Activated CD4-positive, alpha-beta T cell treated with anti-CD3 and anti-CD28 coated beads, Interleukin-2, Interleukin-4, amounts not matched to agents 100 ng/mL and 50 ng/mL, durations not matched to agents 16 hours and 8 hours (primary cell): ENCODE results near the gene APBA2.
"Not testable (repeated sequence)": the region's sequence is repeated elsewhere in the genome, so short reads cannot be mapped to it uniquely, and the experiment has no call there.

Source experiments
- DNase-seq: peaks from one replicate; pipeline ENCODE4 v3.0.0-alpha.2; 2020; ENCODE audit warnings: low spot score

APBA2 gene

DNA sequence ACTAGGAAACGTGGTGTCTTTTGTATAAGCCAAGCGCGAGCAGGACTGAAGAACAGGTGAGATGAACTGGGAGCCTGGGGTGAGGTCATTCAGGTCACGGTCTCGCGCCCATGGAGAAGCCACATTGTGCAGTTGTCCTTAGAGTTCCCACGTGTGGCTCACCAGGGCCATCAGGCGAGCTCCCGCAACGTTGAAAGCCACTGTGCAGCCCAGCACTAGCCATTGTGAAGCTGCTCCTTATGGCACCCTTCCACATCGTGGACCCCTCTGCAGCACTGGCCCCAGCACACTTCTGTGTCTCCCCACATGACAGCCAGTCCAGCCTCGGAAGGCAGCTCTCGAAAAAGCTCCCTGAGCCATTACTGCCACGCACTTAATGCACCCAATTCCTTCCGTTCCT is 7.6 kb upstream of the APBA2 start:
- no peak for DNase-seq

DNA sequence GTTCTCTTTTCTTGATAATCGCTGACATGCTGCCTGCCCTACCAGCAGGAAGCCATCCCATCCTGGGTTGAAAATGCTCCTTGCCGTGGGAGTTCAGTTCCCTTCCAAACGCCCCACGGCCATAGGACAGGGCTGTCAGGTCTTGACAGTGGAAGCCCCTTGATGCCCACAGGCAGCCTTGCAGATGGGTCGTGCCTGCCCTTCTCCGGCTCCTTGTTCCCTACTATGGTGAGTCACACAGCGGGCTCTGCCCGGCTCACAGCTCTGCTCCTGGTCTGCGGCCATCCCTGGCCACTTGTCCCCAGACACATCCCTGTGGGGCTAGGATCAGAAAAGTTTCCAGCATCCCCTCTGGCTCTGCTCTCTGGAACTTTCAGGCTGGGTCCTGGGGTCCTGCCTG is 6.2 kb upstream of the APBA2 start:
- DNase-seq, result no peak

DNA sequence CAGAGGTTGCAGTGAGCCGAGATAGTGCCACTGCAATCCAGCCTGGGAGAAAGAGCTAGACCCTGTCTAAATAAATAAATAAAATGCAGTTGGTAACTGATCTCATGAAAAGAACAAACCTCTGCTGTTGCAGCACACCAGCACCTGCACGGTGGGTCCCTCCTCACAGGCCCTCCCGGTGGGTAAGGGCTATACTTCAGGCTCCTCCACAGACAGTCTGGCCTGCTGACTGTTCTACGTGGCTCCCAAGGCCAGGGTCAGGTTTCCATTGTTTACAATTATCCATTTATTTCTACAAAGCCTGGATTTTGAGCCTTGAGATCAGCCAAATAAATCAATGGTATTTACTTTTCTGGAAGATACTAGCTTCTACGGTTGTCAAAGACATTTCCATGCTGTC is 5.1 kb upstream of the APBA2 start:
- DNase-seq, result no peak

DNA sequence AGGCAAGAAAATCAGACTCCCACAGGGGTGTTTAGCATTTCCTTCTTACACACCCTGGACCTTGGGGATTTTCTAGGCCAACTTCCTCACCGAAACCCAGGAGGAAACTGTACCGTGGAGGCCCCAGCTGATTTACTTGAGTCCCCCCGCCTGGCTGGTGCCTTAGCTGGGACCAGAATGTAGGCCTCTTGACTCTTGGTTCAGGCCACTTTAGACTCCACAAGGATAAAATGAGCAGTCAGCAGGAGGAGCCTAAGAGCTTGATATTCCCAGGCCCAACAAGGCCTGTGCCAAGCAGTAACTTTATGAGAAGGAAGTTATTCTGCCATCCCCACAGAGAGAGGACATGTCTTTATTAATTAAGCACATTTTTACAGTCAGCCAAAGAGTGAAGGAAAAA is 4.6 kb upstream of the APBA2 start:
- no peak for DNase-seq

DNA sequence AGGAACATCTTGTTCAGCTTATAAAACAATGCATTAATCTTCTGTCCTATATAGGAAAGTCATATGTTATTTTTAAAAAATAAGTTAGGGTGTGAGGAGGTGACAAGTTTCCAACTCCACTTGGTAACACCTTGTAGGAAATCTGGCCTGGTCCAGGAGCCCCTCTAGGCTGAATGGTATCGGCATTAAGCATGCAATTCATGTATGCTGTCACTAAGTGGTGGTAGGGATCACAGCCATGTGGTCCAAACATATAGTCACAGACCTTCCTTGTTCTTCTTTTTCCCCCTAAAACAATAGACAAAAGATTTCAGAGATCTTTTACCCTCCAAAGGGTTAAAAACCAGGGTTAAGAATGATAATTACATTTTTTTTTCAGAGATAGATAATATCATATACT is 4.2 kb upstream of the APBA2 start:
- no peak for DNase-seq

DNA sequence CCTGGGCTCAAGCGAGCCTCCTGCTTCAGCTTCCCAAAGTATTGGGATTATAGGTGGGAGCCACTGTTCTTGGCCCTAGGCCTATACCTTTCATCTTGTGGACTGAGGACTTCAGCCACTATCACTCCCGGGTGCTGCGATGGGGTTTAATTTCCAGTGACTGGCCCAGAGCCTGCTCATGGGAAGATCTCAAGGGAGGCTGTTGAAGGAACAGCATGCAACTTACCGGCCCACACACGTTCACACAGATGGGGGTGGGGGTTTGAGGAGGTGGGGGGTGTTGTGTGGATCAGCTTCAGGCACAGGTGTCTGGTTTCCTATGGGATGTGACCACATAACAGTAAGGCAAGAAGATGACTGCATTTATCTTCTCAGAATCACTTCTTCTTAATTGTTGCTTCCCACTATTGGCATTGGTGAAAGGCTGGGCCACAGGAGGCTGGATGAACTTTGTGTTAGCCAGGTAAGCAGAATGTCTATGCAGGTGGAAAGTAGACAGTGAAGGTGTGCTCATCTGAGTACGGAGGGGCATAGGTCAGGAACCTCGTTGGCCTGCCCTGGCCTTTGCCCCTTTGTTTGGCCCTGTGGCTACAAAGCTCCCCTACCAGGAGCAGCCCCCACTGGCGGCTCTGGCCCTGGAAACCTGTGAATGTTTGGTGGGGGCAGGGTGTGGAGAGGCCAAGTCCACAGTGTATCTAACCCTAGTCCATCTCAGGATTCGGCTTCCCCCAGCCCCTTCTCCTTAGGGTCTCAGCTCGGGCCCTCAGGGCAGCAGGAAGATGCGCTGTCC is 1.4 kb upstream of the APBA2 start:
- no peak for DNase-seq

DNA sequence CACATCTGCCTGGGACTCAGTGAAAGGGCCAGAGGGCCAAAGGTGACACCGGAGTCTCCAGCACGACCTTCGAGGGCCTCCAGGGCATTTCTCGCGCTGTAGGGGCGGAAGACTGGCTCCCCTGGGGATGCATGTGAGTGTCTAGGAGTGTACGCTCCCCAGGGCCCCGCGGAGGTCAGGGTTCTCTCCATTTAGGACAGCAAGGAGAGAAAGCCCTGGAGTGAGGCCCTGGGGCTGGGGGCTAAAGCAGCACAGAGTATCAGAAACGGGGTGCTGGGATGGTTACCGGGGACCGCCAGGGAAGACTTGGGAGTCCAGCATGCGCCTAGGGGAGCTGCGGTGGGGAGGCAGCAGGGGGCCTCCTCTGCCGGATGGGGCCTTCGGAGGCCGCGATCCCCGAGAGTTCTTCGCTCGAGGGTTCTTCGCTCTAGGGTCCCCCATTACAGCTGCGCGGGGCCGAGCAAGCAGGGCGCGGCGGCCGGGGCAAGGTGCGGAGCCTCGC is 595 bp upstream of the APBA2 start:
- no peak for DNase-seq

DNA sequence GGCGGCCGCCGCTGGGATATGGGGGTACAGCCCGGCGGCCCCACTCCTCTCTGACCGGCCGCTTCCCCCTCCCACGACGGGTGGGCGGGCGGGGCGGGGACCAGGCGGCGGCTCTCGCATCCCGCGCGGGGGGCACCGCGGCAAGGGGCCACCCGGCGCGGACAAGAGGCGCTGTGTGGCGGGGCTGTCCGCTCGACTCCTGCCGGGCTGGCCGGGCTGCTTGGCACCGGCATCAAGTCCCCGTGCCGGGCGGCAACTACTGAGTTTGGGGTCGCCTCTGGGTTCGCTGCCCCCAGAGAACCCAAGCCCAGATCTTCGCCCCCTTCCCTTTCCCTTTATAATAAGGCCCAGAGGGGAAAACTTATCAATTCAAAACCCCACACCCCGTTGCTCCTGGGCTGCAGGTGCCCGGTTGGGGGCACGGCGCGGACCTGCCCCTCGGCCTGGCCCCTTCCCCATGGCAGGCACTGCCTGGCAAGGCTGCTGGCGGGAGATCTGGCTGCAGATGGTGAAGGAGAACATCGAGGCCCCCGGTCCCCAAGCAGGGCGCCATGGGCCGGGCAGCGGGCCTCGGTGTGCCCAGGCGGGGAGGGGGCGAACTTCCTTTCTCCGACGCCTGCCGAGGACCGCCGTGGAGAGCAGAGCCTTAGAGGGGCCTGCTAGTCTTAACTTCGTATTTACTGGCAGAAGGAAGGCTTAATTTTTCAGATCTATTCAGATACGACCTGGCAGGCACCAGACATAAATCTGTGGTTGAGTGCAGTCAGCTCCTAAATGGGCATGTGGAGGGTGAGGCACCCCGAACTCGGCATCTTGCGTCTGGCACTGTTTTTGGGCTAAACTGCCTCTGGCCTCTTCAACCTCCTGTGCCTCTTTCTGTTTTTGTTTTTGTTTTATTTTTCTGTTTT is 911 bp downstream of the APBA2 start:
- no peak for DNase-seq

DNA sequence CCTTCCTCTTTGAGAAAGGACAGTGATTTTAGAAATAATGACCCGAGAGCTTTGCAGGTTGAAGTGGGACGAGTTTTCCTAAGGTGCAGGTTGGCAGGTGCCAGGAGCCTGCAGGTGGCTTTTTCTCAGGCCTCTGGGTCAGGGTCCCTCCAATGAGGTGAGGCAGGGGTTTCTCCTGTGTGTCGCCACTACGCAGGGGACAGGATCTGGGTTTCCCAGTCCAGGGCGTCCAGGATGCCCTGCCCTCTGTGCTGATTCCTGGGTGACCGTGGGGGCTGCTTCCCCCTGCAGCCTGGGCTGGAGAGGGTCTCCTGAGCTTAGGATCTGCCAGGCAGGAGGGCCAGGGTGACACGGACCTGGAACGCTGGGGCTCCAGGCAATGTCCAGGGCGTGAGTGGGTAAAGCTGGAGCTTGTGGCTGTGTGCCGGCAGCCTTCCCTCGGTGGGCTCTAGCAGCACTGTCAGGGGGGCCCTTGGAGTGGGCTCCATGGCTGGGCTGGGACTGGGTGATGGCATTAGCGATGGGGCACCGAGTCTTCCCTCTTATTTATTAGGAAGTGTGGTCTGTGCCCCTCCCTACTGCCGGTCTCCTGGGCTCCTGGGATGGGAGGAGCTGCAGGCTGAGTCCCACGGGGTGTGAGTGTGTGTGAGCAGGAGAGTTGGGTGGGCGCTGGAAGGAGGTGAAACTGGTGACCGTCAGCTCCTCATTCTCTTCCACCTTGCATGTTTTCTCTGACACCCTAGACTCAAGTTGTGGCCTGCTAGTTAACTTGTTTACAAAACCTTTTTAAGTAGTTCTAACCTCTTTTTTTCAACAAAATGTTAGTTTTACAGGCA is 1.8 kb downstream of the APBA2 start:
- DNase-seq, result no peak

DNA sequence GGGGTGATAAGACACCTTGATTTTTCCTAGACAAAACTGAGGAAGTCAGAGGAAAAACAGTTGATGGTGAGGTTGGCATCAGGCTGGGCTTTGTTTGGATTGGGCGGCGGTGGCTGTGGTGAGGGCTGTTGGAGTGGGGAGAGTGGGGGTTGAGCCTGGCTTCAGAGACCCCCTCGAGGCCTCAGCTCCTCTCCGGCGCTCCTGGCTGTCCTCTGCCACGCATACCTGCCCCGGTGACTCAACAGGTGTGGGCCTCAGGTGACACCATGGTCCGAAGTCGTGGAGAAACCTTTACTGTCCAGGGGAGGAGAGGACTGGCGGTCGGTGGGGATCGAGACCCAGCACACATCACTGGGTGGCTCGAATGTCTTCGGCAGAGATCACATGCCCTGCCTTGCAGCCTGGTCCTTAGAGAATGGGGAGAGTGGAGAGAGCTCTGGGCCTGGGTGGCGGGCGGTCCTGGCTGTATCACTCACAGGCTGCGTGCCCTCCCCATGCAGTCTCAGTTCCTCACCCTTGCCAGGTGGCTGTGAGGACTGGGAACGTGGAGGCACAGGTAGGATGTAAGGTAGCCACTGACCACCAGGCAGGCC is 2.6 kb downstream of the APBA2 start:
- DNase-seq, result no peak

DNA sequence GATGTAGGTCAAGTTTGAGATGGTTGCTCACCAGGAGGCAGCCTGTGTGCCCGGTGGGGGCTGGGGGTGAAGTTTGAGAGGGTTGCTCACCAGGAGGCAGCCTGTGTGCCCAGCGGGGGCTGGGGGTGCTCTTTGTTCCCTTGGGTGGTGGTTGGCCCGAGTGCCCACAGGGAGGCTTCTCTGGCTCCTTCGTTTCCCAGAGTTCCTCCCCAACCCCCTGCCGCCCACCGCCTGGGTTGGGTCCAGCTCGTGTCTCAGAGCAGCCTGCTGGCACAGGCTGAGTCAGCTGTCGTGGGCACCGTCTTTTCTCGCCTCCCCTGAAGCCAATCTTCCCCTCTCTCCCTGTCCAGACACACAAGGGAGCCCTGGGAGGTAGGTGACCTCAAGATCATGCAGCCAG is 3.1 kb downstream of the APBA2 start:
- no peak for DNase-seq

DNA sequence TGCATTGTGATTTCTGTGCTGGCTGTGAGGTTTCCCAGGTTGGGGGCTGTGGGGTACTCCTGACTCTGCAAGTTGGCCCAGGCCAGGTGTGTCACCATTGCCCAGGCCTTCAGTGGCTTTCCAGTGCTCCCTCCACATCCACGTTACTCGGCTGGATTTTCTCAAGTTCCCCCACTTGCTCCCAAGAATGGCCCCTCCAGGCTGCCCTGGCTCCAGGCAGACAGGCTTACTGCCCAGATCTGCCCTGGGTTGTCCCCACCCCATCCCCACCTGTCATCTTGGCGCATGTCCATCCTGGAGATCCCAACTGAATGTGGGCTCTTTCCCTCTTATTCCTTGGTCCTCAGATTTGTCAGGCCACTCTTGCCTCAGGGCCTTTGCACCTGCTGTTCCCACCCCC is 3.6 kb downstream of the APBA2 start:
- no peak for DNase-seq

DNA sequence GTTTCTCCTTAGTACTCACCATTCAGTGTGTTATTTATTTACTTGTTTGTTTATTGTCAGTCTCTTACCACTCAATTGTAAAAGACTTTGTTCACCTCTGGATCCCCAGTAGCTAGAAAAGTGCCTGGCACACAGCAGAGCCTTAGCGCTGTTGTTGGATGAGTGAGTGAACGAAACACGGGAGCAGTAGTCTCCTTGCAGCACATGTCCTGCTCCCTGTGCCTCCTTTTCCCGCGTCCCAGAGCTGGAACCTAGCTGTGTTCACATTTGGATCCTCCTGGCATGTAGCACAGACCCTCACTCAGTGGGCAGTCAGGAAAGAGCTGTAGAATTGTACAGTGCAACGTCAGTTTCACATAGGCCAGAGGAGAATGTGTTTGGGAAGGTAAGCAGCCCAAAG is 4.1 kb downstream of the APBA2 start:
- not testable (repeated sequence) for DNase-seq

DNA sequence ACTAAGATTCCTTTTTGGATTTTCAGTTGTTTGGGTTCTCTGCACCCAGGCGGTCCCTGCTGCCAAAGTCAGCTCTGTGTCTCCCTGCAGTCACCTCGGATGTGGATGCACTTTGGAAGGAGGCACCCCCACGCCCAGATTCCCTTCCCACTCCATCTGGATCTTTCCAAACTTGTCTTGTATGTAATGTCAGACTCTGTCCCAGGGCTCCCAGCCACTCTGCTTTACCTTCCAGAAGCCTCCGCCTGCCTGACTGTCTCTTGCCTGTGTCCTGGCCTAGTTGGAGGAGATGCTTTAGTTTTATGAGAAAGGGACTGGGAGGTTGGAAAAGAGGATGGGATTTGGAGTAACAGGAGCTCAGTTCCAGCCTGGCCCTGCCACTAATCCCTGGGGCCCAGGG is 4.5 kb downstream of the APBA2 start:
- not testable (repeated sequence) for DNase-seq

DNA sequence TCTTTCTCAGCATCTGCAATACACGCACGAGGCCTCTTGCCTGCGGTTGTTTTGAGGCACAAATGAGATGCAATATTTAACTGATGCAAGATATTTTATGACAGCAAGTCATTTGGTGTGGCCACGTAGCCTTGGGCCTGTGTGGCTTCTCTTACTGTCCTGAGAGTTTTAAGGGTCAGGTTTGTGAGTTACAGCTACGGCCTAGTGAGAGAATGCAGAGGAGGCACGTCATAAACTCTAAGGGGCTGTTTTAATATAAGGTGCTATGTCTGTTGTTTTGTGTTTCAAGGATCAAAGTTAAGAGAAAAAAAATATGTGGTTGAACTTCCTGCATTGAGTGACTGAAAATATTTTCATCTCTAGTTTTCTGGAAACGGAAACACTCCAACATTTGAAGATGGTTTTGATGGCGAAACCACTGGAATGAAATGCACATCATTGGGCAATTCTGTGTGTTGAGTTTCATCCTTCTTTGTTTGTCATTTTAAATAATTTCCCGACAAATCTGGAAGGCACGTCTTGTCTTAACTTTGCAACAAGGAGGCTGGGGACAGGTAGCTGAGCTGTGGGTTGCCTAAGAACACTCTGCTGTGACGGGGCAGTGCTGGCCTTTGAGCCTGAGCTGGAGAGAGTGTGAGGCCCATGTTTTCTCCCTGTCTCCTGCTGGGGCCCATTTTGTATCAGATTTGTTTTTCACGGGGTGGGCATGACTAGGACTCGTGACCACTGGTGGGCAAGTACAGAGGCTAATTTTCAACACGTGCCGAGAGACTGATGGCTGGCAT is 5.1 kb downstream of the APBA2 start:
- no peak for DNase-seq

DNA sequence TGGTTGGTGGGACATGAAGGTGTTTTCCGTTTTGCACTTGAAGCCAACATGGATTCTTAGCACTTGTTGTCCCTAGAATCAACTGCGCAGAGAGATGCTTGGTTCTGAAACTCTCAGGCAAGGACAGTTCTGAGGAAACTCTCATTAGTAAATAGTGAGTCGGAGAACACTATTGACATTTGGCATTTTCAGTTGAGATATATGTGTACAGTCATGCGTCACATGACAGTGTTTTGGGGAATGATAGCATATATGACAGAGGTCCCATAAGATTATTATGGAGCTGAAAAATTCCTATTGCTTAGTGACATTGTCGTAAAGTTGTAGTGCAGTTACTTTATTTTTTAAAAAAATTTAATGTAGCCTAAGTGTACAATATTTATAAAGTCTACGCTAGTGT is 5.8 kb downstream of the APBA2 start:
- no peak for DNase-seq

DNA sequence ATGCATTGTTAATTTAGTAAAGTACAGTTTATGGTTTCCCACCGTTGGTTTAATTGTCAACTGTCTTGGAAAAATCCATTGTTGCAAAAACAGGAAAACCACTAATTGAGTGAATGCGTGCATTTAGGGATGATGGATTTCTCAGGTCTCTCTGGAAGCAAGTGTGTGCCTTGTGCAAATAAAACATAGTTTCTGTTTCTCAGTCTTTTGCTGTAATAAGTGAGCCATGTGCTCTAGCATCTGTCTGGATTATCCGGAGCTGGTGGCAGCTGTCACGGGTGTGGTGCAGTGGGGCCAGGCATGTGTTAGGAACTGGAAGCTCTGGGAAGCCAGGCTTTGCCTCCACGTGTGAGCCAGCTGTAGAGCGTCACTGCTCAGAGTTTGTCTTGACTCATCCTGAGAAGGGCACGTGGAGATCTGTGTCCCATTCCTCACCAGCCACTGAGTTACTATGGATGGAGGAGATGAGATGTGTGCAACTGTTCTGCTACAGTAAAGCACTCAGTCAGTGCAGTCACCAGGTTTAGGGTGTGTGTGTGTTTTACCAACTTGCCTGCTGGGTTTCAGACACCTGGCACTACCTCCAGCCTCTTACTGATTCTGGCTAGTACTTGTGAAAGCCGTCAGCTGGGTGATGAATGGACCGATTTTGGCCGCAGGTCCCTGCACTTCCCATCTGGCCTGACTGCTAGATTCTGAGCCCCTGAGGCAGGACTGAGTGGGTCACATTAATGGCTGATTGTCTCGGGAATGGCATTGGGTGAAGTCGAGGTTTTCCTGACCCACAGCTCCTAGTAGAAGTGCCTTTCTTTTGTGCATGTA is 7.2 kb downstream of the APBA2 start:
- no peak for DNase-seq

DNA sequence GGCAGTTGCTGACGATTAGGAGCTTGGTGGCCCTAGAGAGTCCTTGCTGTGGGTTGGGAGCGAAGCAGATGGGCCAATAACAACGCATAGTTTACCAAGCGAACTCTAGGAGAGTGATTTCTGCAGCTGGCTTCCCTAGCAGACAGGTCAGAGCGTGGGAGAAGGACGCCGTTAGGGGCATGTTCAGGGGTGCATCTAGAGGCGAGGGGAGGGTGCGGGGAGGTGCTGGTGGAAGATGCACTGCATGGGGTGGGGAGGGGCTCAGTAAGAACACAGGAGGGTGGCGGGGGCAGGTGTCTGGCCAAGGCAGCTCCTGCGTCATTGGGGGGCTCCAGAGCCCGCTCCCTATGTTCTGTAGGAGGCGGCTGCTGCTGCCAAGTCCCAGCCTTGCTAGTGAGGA is 8.9 kb downstream of the APBA2 start:
- no peak for DNase-seq

DNA sequence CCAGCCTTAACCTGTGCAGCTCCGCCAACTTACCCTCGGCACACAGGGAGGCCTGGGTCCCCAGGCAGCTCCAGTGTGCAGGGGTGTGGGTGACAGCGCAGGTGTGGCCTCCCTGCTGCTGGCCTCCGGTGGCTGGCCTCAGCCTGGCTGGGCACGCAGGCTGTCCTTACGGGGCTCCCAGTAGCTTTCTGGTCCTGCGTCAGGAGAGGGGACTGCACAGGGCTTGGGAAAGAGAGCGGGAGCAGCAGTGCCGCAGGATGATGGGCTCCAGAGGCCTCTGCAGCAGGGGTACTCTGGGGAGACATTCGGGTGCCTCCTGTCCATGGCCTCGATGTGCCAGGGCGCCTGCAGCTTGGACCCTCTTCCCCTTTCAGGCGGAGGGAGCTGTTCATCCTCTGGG is 9.4 kb downstream of the APBA2 start:
- DNase-seq, result no peak

DNA sequence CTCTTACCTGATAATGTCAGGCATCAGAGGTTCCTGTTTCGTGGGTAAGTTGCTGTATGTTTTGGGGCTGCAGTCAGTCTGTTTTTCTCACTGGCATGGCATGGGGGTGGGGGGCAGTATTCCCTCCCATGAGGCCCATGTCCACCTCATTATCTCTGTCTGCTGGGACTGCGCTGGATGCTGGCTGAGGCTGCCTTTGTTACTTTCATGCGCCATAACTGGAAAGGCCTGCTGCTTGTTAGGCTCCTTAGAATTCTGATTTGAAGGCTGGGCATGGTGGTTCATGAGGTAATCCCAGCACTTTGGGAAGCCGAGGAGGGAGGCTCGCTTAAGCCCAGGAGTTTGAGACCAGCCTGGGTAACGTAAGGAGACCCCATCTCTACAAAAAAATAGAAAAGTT is 9.8 kb downstream of the APBA2 start:
- no peak for DNase-seq
